HG03066 (cell line): ENCODE data around the gene LIPG.
"Not testable (repeated sequence)": the region's sequence is repeated elsewhere in the genome, so short reads cannot be mapped to it uniquely, and the experiment has no call there.

ENCODE experiments used
- ATAC-seq: cut with Tn5 transposase; IDR thresholded peaks from one replicate; pipeline ENCODE4 v1.9.1; 2021; ENCODE audit warnings: low read depth; ENCODE audit not compliant: unreplicated experiment

LIPG gene

GRCh38 chr18:49561289-49562193 is at the start of gene LIPG:
LIPG (plus strand) TSS chr18:49562057; CDS start chr18:49562309, 252 bp downstream.
- ATAC-seq: peak; percentile 81

GRCh38 chr18:49512876-49513275 is 49.0 kb upstream of the LIPG start:
- not testable (repeated sequence) for ATAC-seq

GRCh38 chr18:49514577-49514976 is 47.3 kb upstream of the LIPG start:
- ATAC-seq: no peak

GRCh38 chr18:49515003-49515402 is 46.9 kb upstream of the LIPG start:
- not testable (repeated sequence) for ATAC-seq

GRCh38 chr18:49515516-49515915 is 46.3 kb upstream of the LIPG start:
- ATAC-seq: no peak

GRCh38 chr18:49517483-49517882 is 44.4 kb upstream of the LIPG start:
- no peak for ATAC-seq

GRCh38 chr18:49519101-49519971 is 42.5 kb upstream of the LIPG start:
- ATAC-seq: no peak

GRCh38 chr18:49520661-49521145 is 41.2 kb upstream of the LIPG start:
- no peak for ATAC-seq

- no peak for ATAC-seq
Observed at GRCh38 chr18:49521216-49521835, 40.5 kb upstream of the LIPG start.

GRCh38 chr18:49523580-49524093 is 38.2 kb upstream of the LIPG start:
- ATAC-seq: not testable (repeated sequence)

- no peak for ATAC-seq
Observed at GRCh38 chr18:49524349-49524748, 37.5 kb upstream of the LIPG start.

- ATAC-seq: no peak
Observed at GRCh38 chr18:49524951-49525350, 36.9 kb upstream of the LIPG start.

- no peak for ATAC-seq
Observed at GRCh38 chr18:49525981-49526380, 35.9 kb upstream of the LIPG start.

GRCh38 chr18:49527631-49528327 is 34.1 kb upstream of the LIPG start:
- ATAC-seq: no peak

- no peak for ATAC-seq
Observed at GRCh38 chr18:49529596-49529995, 32.3 kb upstream of the LIPG start.

GRCh38 chr18:49531678-49532153 is 30.1 kb upstream of the LIPG start:
- ATAC-seq: no peak

- no peak for ATAC-seq
Observed at GRCh38 chr18:49534846-49535601, 26.8 kb upstream of the LIPG start.

- ATAC-seq: no peak
Observed at GRCh38 chr18:49537232-49537896, 24.5 kb upstream of the LIPG start.

GRCh38 chr18:49544362-49544761 is 17.5 kb upstream of the LIPG start:
- no peak for ATAC-seq
